Left ventricle myocardium inferior (tissue), 1 donor: ENCODE data around the gene LMO1. TPM values are rescaled to one million over a fixed set of nuclear protein-coding genes. Genes with fewer than 3 reads are reported as not detected.

ENCODE experiments used
- DNase-seq: peaks from one replicate; pipeline ENCODE4 v3.0.0-alpha.2; 2020
- H3K27ac ChIP-seq: fragments of 200-600 bp; replicated peaks from 2 replicates; pipeline ENCODE4 v1.8.0; 2021
- H3K27me3 ChIP-seq: fragments of 200-600 bp; 2 replicates; pipeline ENCODE4 v1.8.0; 2021; ENCODE audit warnings: low read depth
- H3K36me3 ChIP-seq: fragments of 200-600 bp; 2 replicates; pipeline ENCODE4 v1.8.0; 2021
- H3K4me1 ChIP-seq: fragments of 200-600 bp; 2 replicates; pipeline ENCODE4 v1.8.0; 2021
- H3K4me3 ChIP-seq: fragments of 200-600 bp; 2 replicates; pipeline ENCODE4 v1.8.0; 2021; ENCODE audit warnings: mild to moderate bottlenecking, moderate library complexity
- H3K9me3 ChIP-seq: fragments of 200-600 bp; replicated peaks from 2 replicates; pipeline ENCODE4 v1.8.0; 2021
- intact Hi-C: fragments of 100-400 bp; cut with micrococcal nuclease; formaldehyde crosslinking; loops from one replicate; pipeline ENCODE4 v1.11.0; 2022
- total RNA-seq: library from RNA; stranded (reverse); fragmentation: NEBNext Ultra II Directional; extraction: Animal tissue kit (Norgen Biotek cat#: 25700); gene quantifications from one replicate; pipeline ENCODE4 v1.2.1, GENCODE V29; 2021
- TF ChIP-seq, protein P1 (sequence below): fragments of 200-600 bp; IDR thresholded peaks from 2 replicates; pipeline ENCODE4 v1.8.0; 2021; ENCODE audit warnings: antibody characterized with exemption, mild to moderate bottlenecking, borderline replicate concordance
- donor health status: DM: no; HTN: yes; CAD: no; lungs with severe emphysema.

The LMO1 gene
- total RNA-seq, 1 donor from 2014 or later, result 2.3 TPM

DNA sequence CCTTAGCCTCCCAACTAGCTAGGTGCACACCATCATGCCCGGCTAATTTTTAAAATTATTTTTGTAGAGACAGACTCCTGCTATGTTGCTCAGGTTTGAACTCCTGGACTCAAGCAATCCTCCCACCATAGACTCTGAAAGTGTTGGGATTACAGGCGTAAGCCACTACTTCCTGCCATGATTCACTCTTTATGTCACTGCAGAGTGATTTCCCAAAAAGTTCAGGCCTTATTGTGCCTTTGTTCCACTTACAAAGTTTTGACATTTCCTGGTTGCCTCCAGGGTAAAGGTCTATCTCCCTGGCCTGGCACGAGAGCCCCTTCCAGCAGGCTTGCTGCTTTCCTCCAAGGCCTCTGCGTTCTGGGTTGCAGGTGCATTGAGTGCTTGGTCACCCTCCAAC lies 50.3 kb downstream of the LMO1 start:
- H3K9me3 ChIP-seq, result no peaks in the 10 kb centered on the region
- intact Hi-C loops, result no loop called here

DNA sequence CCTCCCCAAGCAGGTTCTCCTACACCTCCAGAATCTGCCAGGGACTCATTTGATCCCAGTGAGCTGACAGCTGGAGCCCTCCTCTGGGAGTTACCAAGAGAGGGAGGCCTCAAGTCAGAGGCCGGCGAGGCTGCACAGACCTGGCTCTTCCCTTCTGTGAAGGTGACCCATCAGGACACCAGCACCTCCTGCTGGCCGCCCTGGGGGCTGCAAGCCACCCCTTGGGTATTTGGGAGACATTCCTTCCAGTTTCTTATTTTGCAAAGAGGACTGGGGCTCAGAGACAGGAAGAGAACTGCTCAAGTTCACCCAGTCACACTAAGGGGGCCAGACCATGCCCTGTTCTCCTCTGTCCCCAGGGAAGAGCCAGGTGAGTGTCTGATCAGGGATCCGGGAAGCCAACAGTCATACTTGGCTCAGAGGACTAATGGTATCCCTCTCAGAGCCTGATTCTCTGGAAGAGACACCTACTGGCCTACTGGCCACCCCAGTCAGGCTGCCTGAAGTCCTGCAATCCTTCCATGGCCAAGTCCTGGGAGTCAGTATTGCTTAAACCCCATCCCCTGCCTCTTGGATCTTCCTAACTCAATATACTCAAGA lies 54.4 kb downstream of the LMO1 start:
- H3K4me1 ChIP-seq, result peaks cover 19% of the 10 kb centered on the region
- no peak overlapping the region for H3K4me3 ChIP-seq
- peaks cover 30% of the 10 kb centered on the region for H3K27me3 ChIP-seq
- intact Hi-C loops, result no loop called here
- no peak overlapping the region for H3K27ac ChIP-seq
- H3K36me3 ChIP-seq, result no peaks in the 10 kb centered on the region
- TF ChIP-seq, protein P1, sequence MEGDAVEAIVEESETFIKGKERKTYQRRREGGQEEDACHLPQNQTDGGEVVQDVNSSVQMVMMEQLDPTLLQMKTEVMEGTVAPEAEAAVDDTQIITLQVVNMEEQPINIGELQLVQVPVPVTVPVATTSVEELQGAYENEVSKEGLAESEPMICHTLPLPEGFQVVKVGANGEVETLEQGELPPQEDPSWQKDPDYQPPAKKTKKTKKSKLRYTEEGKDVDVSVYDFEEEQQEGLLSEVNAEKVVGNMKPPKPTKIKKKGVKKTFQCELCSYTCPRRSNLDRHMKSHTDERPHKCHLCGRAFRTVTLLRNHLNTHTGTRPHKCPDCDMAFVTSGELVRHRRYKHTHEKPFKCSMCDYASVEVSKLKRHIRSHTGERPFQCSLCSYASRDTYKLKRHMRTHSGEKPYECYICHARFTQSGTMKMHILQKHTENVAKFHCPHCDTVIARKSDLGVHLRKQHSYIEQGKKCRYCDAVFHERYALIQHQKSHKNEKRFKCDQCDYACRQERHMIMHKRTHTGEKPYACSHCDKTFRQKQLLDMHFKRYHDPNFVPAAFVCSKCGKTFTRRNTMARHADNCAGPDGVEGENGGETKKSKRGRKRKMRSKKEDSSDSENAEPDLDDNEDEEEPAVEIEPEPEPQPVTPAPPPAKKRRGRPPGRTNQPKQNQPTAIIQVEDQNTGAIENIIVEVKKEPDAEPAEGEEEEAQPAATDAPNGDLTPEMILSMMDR, result peak; percentile 32
- peak; percentile 33 for DNase-seq
- H3K9me3 ChIP-seq, result no peaks in the 10 kb centered on the region

More for the DNA sequence above, 50.3 kb downstream of the LMO1 start:
- Histone ChIP-seq H3K27me3 (peaks cover 29% of the 10 kb centered on the region), H3K27ac (no peak overlapping the region), H3K36me3 (no peaks in the 10 kb centered on the region), H3K4me3 (no peak overlapping the region), H3K4me1 (no peaks in the 10 kb centered on the region)
- DNase-seq, result no peak
- TF ChIP-seq, protein P1, result no peak

GRCh38 chr11:8207080-8208000 lies 56.3 kb downstream of the LMO1 start:
- Histone ChIP-seq H3K36me3 (no peaks in the 10 kb centered on the region), H3K4me3 (peak overlapping the region; percentile 56), H3K4me1 (peaks cover 19% of the 10 kb centered on the region), H3K9me3 (no peaks in the 10 kb centered on the region), H3K27ac (peak overlapping the region; percentile 54), H3K27me3 (peaks cover 30% of the 10 kb centered on the region)
- no peak for DNase-seq
- intact Hi-C loops, result no loop called here
- TF ChIP-seq, protein P1, result no peak

DNA sequence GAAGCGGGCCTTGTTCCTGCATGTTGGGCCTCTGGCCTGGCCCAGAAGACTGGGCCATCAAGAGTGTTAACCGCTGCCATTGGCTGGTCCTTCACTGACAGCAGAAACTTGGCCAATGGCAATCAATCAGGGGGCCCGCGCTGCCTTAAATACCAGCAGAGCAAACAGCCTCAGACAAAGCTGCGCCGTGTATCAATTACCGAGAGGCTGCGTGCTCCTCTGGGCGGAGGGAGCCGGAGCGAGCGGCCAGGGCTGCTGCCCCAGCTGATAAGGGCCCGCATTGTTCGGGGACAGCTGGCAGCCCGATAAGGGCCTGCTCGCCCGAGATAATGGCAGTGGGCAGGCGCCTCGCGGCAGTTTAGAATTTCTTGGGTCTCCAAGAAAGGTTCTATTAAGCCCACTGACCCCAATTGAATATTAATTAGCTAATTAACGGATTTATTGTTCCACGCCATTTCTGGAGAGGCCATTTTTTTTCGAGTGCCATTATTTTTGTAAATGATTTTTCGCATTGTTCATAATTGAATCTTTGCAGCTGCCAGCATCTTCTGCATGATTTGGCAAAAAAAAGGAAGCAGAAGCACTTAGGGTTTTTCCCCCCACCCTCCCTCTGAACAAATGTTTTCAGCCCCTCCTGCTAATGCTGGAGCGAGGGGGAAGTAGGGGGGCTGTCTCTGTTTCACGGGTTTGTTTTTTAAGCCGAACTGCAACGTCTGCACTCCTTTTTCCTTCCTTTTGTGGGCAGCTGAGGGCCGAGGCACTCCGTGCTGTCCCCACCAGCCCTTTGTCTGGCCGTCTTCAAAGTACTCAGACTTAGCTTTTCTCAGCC lies 57.2 kb downstream of the LMO1 start:
- intact Hi-C loops, result no loop called here
- peak overlapping the region; percentile 63 for H3K27ac ChIP-seq
- TF ChIP-seq, protein P1, result no peak
- H3K9me3 ChIP-seq, result no peaks in the 10 kb centered on the region
- peaks cover 36% of the 10 kb centered on the region for H3K27me3 ChIP-seq
- peak; percentile 41 for DNase-seq
- H3K36me3 ChIP-seq, result no peaks in the 10 kb centered on the region
- peak overlapping the region; percentile 56 for H3K4me3 ChIP-seq
- peaks cover 19% of the 10 kb centered on the region for H3K4me1 ChIP-seq

DNA sequence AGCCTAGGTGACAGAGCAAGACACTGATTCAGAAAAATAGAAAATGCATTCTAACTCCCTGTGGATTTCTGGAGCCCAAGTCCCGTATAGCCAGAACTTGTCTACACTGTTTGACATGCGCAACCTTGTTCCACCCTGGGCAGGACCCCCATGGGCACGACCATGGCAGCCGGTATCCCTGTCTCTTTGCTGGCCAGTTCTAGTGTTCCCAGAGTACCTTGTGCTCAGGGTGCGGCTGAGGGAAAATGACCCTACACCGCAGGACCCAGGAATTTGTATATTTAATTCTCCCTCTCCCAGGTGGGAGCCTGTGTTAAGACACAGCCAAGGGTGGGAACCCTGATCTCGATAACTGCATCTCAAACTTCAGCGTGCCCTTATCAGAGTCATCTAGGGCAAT lies 58.1 kb downstream of the LMO1 start:
- intact Hi-C loops, result no loop called here
- no peak for DNase-seq
- peaks cover 36% of the 10 kb centered on the region for H3K27me3 ChIP-seq
- peak overlapping the region; percentile 63 for H3K27ac ChIP-seq
- H3K36me3 ChIP-seq, result no peaks in the 10 kb centered on the region
- H3K9me3 ChIP-seq, result no peaks in the 10 kb centered on the region
- TF ChIP-seq, protein P1, result no peak
- H3K4me1 ChIP-seq, result peaks cover 19% of the 10 kb centered on the region
- no peak overlapping the region for H3K4me3 ChIP-seq
